K562 (cell line): ENCODE data around the gene PRDM16. TPM values are rescaled to one million over a fixed set of nuclear protein-coding genes. Genes with fewer than 3 reads are reported as not detected.

ENCODE experiments used
- ASH1L ChIP-seq: fragments of 450-650 bp; IDR thresholded peaks from 2 replicates; pipeline ENCODE4 v1.6.1; 2018; ENCODE audit warnings: borderline replicate concordance, mild to moderate bottlenecking, low read depth; ENCODE audit not compliant: partially characterized antibody
- LCOR ChIP-seq: sonication (generic); formaldehyde crosslinking; IDR thresholded peaks from 2 replicates; pipeline ENCODE4 v1.8.0; 2022; ENCODE audit warnings: mild to moderate bottlenecking, missing genetic modification reagents
- MEF2D ChIP-seq: conservative IDR thresholded peaks from 2 replicates; pipeline ENCODE4 v1.6.1; 2016; ENCODE audit warnings: low read depth, missing genetic modification characterization, missing compliant biosample characterization
- polyA plus RNA-seq, 8 experiments: library from polyadenylated mRNA; depleted of rRNA in 4 of 8; stranded (reverse) in 5 of 8; unstranded in 3 of 8; fragments of >200 nt; fragmentation: Nextera tagmentation in 2 of 8; fragmentation: Illumina TruSeq in 1 of 8; extraction: Ambion mirVana in 2 of 8; extraction: Trizol in 1 of 8; gene quantifications; 2 replicates each; pipeline versions ENCODE4 v1.2.1 to v1.2.3, GENCODE V29; 2011 to 2014; ENCODE audit warnings: inconsistent platforms in 1 of 8, missing spikeins in 1 of 8
- total RNA-seq, 7 experiments: library from RNA; depleted of rRNA in 6 of 7; stranded (reverse); fragments of >200 nt in 6 of 7; fragmentation: Illumina TruSeq in 2 of 7; extraction: Trizol in 2 of 7; gene quantifications; 2 replicates each; pipeline versions ENCODE4 v1.2.1 to v1.2.3, GENCODE V29; 2011 to 2021; ENCODE audit warnings: low replicate concordance in 1 of 7
- TF ChIP-seq, protein P1 (sequence below): fragments of 450-650 bp; IDR thresholded peaks from 2 replicates; pipeline ENCODE4 v1.6.1; 2016; ENCODE audit warnings: borderline replicate concordance
- TF ChIP-seq, protein P2 (sequence below): fragments of 450-650 bp; IDR thresholded peaks from 2 replicates; pipeline ENCODE4 v1.7.1; 2018; ENCODE audit warnings: mild to moderate bottlenecking, low read depth; ENCODE audit not compliant: partially characterized antibody
- TF ChIP-seq, protein P3 (sequence below), 2 experiments: fragments of 200-800 bp in 1 of 2; sonication (Bioruptor generic) in 1 of 2; sonication (generic) in 1 of 2; formaldehyde crosslinking in 1 of 2; IDR thresholded peaks in 1 of 2; conservative IDR thresholded peaks in 1 of 2; 2 replicates each; pipeline versions ENCODE4 v1.5.0 to v1.6.1; 2016 to 2020; ENCODE audit warnings: missing compliant biosample characterization in 1 of 2, missing genetic modification characterization in 1 of 2, missing genetic modification reagents in 1 of 2

Gene PRDM16
- total and polyA plus RNA-seq, 9 of the 15 experiments (the other 6 are each of a cell fraction or from before 2014, with no cell fraction given), result 0.10 to 0.27 TPM; not detected in 7

DNA sequence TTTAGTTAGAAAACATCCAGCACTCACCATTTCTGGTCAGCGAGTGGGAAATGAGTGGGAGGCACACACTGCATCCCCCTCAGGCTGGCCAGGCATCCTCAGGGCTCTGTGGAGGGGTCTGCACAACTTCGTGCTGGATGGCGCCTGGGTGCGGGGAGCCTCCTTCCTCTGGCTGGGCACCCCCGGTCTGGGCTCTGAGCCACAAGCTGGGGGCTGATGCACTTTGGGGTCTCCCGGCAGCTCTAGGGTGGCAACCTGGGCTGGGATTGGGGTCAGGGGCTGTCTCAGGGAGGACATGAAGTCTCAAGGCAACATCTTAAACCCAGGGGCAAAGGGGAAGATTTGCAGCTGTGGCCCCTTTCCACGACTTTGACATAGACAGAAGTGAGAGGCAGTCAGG lies 23.5 kb downstream of the PRDM16 start (continued):
- TF ChIP-seq, protein P1, sequence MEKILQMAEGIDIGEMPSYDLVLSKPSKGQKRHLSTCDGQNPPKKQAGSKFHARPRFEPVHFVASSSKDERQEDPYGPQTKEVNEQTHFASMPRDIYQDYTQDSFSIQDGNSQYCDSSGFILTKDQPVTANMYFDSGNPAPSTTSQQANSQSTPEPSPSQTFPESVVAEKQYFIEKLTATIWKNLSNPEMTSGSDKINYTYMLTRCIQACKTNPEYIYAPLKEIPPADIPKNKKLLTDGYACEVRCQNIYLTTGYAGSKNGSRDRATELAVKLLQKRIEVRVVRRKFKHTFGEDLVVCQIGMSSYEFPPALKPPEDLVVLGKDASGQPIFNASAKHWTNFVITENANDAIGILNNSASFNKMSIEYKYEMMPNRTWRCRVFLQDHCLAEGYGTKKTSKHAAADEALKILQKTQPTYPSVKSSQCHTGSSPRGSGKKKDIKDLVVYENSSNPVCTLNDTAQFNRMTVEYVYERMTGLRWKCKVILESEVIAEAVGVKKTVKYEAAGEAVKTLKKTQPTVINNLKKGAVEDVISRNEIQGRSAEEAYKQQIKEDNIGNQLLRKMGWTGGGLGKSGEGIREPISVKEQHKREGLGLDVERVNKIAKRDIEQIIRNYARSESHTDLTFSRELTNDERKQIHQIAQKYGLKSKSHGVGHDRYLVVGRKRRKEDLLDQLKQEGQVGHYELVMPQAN, result no peak
- TF ChIP-seq, protein P2, sequence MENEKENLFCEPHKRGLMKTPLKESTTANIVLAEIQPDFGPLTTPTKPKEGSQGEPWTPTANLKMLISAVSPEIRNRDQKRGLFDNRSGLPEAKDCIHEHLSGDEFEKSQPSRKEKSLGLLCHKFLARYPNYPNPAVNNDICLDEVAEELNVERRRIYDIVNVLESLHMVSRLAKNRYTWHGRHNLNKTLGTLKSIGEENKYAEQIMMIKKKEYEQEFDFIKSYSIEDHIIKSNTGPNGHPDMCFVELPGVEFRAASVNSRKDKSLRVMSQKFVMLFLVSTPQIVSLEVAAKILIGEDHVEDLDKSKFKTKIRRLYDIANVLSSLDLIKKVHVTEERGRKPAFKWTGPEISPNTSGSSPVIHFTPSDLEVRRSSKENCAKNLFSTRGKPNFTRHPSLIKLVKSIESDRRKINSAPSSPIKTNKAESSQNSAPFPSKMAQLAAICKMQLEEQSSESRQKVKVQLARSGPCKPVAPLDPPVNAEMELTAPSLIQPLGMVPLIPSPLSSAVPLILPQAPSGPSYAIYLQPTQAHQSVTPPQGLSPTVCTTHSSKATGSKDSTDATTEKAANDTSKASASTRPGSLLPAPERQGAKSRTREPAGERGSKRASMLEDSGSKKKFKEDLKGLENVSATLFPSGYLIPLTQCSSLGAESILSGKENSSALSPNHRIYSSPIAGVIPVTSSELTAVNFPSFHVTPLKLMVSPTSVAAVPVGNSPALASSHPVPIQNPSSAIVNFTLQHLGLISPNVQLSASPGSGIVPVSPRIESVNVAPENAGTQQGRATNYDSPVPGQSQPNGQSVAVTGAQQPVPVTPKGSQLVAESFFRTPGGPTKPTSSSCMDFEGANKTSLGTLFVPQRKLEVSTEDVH, result no peak
- TF ChIP-seq ASH1L, result no peak
- TF ChIP-seq MEF2D (tag), result no peak
- TF ChIP-seq, protein P3, sequence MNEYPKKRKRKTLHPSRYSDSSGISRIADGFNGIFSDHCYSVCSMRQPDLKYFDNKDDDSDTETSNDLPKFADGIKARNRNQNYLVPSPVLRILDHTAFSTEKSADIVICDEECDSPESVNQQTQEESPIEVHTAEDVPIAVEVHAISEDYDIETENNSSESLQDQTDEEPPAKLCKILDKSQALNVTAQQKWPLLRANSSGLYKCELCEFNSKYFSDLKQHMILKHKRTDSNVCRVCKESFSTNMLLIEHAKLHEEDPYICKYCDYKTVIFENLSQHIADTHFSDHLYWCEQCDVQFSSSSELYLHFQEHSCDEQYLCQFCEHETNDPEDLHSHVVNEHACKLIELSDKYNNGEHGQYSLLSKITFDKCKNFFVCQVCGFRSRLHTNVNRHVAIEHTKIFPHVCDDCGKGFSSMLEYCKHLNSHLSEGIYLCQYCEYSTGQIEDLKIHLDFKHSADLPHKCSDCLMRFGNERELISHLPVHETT (CRISPR knock-in tag; conservative IDR thresholded peaks at IDR 0.05 in 1 of 2, IDR thresholded peaks at IDR 0.05 in 1 of 2), result no peak
- TF ChIP-seq LCOR (CRISPR knock-in tag), result no peak
